ENCODE data around the gene SMIM15.

Gene SMIM15

GRCh38 chr5:61132559-61132958, 29.7 kb downstream of the SMIM15 start:
- no peak overlapping the region for H3K9ac ChIP-seq (ENCODE audit: low read depth, low read length)
- peaks cover 6% of the 10 kb centered on the region; the same call in 1 of the 2 replicates for H3K4me1 ChIP-seq (ENCODE audit: insufficient read depth, low read length)
- H3K36me3 ChIP-seq (ENCODE audit: insufficient read depth, low read length), result no peaks in the 10 kb centered on the region
- no peak overlapping the region for H3K4me3 ChIP-seq (ENCODE audit: low read length)
- no peaks in the 10 kb centered on the region for H3K9me3 ChIP-seq (ENCODE audit: insufficient read depth, low read depth, low read length)
- no peak overlapping the region for H3K27ac ChIP-seq (ENCODE audit: low read depth, low read length)
- H3K27me3 ChIP-seq (ENCODE audit: insufficient read depth, low read length), result no peaks in the 10 kb centered on the region
- 92% methylated on average over 1 of the region's 1 CpG for WGBS

- no peaks in the 10 kb centered on the region for H3K9me3 ChIP-seq (ENCODE audit: insufficient read depth, low read depth, low read length)
- no peak overlapping the region for H3K4me3 ChIP-seq (ENCODE audit: low read length)
- 94% methylated on average over 1 of the region's 2 CpGs for whole genome bisulfite sequencing
Measured at GRCh38 chr5:61130289-61130688, 32.0 kb downstream of the SMIM15 start.

GRCh38 chr5:61123145-61123544, 39.1 kb downstream of the SMIM15 start:
- no peaks in the 10 kb centered on the region for H3K36me3 ChIP-seq (ENCODE audit: insufficient read depth, low read length)
- no peaks in the 10 kb centered on the region for H3K9me3 ChIP-seq (ENCODE audit: insufficient read depth, low read depth, low read length)
- H3K27ac ChIP-seq (ENCODE audit: low read depth, low read length), result no peak overlapping the region
- H3K4me1 ChIP-seq (ENCODE audit: insufficient read depth, low read length), result no peaks in the 10 kb centered on the region
- no peak overlapping the region for H3K4me3 ChIP-seq (ENCODE audit: low read length)
- no peak overlapping the region for H3K9ac ChIP-seq (ENCODE audit: low read depth, low read length)
- H3K27me3 ChIP-seq (ENCODE audit: insufficient read depth, low read length), result no peaks in the 10 kb centered on the region
- 96% methylated on average over 4 of the region's 4 CpGs for WGBS

More at GRCh38 chr5:61130289-61130688, 32.0 kb downstream of the SMIM15 start:
- Histone ChIP-seq H3K27me3 (ENCODE audit: insufficient read depth, low read length) (no peaks in the 10 kb centered on the region), H3K4me1 (ENCODE audit: insufficient read depth, low read length) (peaks cover 6% of the 10 kb centered on the region; the same call in 1 of the 2 replicates), H3K27ac (ENCODE audit: low read depth, low read length) (no peak overlapping the region), H3K36me3 (ENCODE audit: insufficient read depth, low read length) (no peaks in the 10 kb centered on the region), H3K9ac (ENCODE audit: low read depth, low read length) (no peak overlapping the region)

GRCh38 chr5:61120534-61120933, 41.7 kb downstream of the SMIM15 start:
- Histone ChIP-seq H3K9ac (ENCODE audit: low read depth, low read length) (no peak overlapping the region), H3K27me3 (ENCODE audit: insufficient read depth, low read length) (no peaks in the 10 kb centered on the region), H3K36me3 (ENCODE audit: insufficient read depth, low read length) (no peaks in the 10 kb centered on the region)

GRCh38 chr5:61119066-61119465, 43.2 kb downstream of the SMIM15 start:
- 100% methylated on average over 1 of the region's 1 CpG for WGBS
- H3K9ac ChIP-seq (ENCODE audit: low read depth, low read length), result no peak overlapping the region
- no peak overlapping the region for H3K4me3 ChIP-seq (ENCODE audit: low read length)

More at GRCh38 chr5:61120534-61120933, 41.7 kb downstream of the SMIM15 start:
- Histone ChIP-seq H3K27ac (ENCODE audit: low read depth, low read length) (no peak overlapping the region), H3K9me3 (ENCODE audit: insufficient read depth, low read depth, low read length) (no peaks in the 10 kb centered on the region), H3K4me3 (ENCODE audit: low read length) (no peak overlapping the region), H3K4me1 (ENCODE audit: insufficient read depth, low read length) (no peaks in the 10 kb centered on the region)
- WGBS, result no CpG with 5 or more reads among the region's 1 CpG

GRCh38 chr5:61115968-61116367, 46.3 kb downstream of the SMIM15 start:
- H3K4me1 ChIP-seq (ENCODE audit: insufficient read depth, low read length), result no peaks in the 10 kb centered on the region
- H3K4me3 ChIP-seq (ENCODE audit: low read length), result no peak overlapping the region
- no peaks in the 10 kb centered on the region for H3K9me3 ChIP-seq (ENCODE audit: insufficient read depth, low read depth, low read length)
- WGBS, result 96% methylated on average over 3 of the region's 3 CpGs
- no peaks in the 10 kb centered on the region for H3K27me3 ChIP-seq (ENCODE audit: insufficient read depth, low read length)
- H3K36me3 ChIP-seq (ENCODE audit: insufficient read depth, low read length), result no peaks in the 10 kb centered on the region
- no peak overlapping the region for H3K27ac ChIP-seq (ENCODE audit: low read depth, low read length)
- H3K9ac ChIP-seq (ENCODE audit: low read depth, low read length), result no peak overlapping the region

More at GRCh38 chr5:61119066-61119465, 43.2 kb downstream of the SMIM15 start:
- Histone ChIP-seq H3K27ac (ENCODE audit: low read depth, low read length) (no peak overlapping the region), H3K4me1 (ENCODE audit: insufficient read depth, low read length) (no peaks in the 10 kb centered on the region), H3K27me3 (ENCODE audit: insufficient read depth, low read length) (no peaks in the 10 kb centered on the region), H3K9me3 (ENCODE audit: insufficient read depth, low read depth, low read length) (no peaks in the 10 kb centered on the region), H3K36me3 (ENCODE audit: insufficient read depth, low read length) (no peaks in the 10 kb centered on the region)

- Histone ChIP-seq H3K27me3 (ENCODE audit: insufficient read depth, low read length) (no peaks in the 10 kb centered on the region), H3K4me3 (ENCODE audit: low read length) (no peak overlapping the region), H3K4me1 (ENCODE audit: insufficient read depth, low read length) (no peaks in the 10 kb centered on the region), H3K9me3 (ENCODE audit: insufficient read depth, low read depth, low read length) (no peaks in the 10 kb centered on the region), H3K36me3 (ENCODE audit: insufficient read depth, low read length) (no peaks in the 10 kb centered on the region), H3K27ac (ENCODE audit: low read depth, low read length) (no peak overlapping the region), H3K9ac (ENCODE audit: low read depth, low read length) (no peak overlapping the region)
- 100% methylated on average over 1 of the region's 1 CpG for WGBS
Measured at GRCh38 chr5:61114441-61114840, 47.8 kb downstream of the SMIM15 start.
